Adrenal gland (tissue), 12 donors: ENCODE measurements around the gene ERC2. TPM values are rescaled to one million over a fixed set of nuclear protein-coding genes. Genes with fewer than 3 reads are reported as not detected.

Experiments
- DNase-seq, 7 donors: peaks; one replicate each; pipeline ENCODE4 v3.0.0-alpha.2; 2019 to 2020
- H3K27ac ChIP-seq, 5 donors: fragments of 200-600 bp; sonication (generic) in 4 of 5; 1 replicate in 3 of 5; 2 replicates in 2 of 5; pipeline versions ENCODE4 v1.5.1 to v1.8.0; 2016 to 2020; ENCODE audit warnings: mild to moderate bottlenecking in 1 of 5
- H3K27me3 ChIP-seq: fragments of 200-600 bp; 2 replicates; pipeline ENCODE4 v1.8.0; 2021
- H3K36me3 ChIP-seq, 2 donors: fragments of 200-600 bp; replicated peaks in 1 of 2; 1 replicate in 1 of 2; 2 replicates in 1 of 2; pipeline versions ENCODE4 v1.5.1 to v1.8.0; 2018 to 2022
- H3K4me1 ChIP-seq, 2 donors: fragments of 200-600 bp; replicated peaks in 1 of 2; 1 replicate in 1 of 2; 2 replicates in 1 of 2; pipeline versions ENCODE4 v1.5.1 to v1.8.0; 2018 to 2021
- H3K4me3 ChIP-seq, 4 donors: fragments of 200-600 bp; sonication (generic) in 3 of 4; one replicate each; pipeline ENCODE4 v1.5.1; 2016 to 2018
- H3K9me3 ChIP-seq, 3 donors: fragments of 200-600 bp; sonication (generic) in 1 of 3; replicated peaks in 1 of 3; 1 replicate in 2 of 3; 2 replicates in 1 of 3; pipeline versions ENCODE4 v1.5.1 to v1.8.0; 2016 to 2021
- POLR2A ChIP-seq, 2 donors: fragments of 450-650 bp; IDR thresholded peaks; one replicate each; pipeline ENCODE4 v1.6.1; 2017; ENCODE audit warnings: antibody characterized with exemption in 2 of 2, mild to moderate bottlenecking in 2 of 2, moderate library complexity in 1 of 2
- WGBS, 4 donors: extraction: QIAGEN DNeasy Blood & Tissue Kit in 2 of 4; methylation state at CpG; one replicate each; pipeline versions ENCODE4 v1.1.5 to v1.1.7; 2013 to 2017; 5-methylcytosine and 5-hydroxymethylcytosine counted together
- intact Hi-C, 2 donors: fragments of 100-400 bp; cut with DNase I; formaldehyde crosslinking; loops; one replicate each; pipeline versions ENCODE4 v1.14.1 to v1.15.0; 2022 to 2023
- polyA plus RNA-seq, 3 donors: library from polyadenylated mRNA; stranded (reverse); fragments of 200-250 nt in 2 of 3; fragments of 350-450 nt in 1 of 3; fragmentation: Illumina TruSeq in 1 of 3; extraction: RNeasy Lipid Tissue Mini Kit (QIAGEN cat#74804) in 1 of 3; gene quantifications; one replicate each; pipeline ENCODE4 v1.2.3, GENCODE V29; 2013 to 2014
- total RNA-seq, 9 donors: library from RNA; depleted of rRNA in 4 of 9; stranded (reverse); fragments of >200 nt in 4 of 9; fragments of 120-200 nt in 1 of 9; fragmentation: NEBNext Ultra II Directional in 1 of 9; extraction: Animal tissue kit (Norgen Biotek cat#: 25700) in 1 of 9; gene quantifications; one replicate each; pipeline versions ENCODE4 v1.1.0 to v1.2.4, GENCODE V29; 2013 to 2023
- TF ChIP-seq, protein P1 (sequence below), 6 experiments: fragments of 450-650 bp in 4 of 6; fragments of 200-600 bp in 2 of 6; sonication (generic) in 1 of 6; IDR thresholded peaks; 1 replicate in 5 of 6; 2 replicates in 1 of 6; pipeline versions ENCODE4 v1.5.1 to v1.8.0; 2016 to 2021; ENCODE audit warnings: antibody characterized with exemption in 6 of 6, mild to moderate bottlenecking in 2 of 6, moderate library complexity in 1 of 6
- donor health status: healthy with polysubstance abuse.
- donor health status: Bipolar disorder and iron deficiency.
- donor health status: DM: yes; HTN: yes; CAD: no.
- donor health status: DM: no; HTN: no; CAD: no.
- donor health status: DM: no; HTN: no; CAD: no.
- donor health status: DM: yes; HTN: yes; CAD: no.

The ERC2 gene
- total and polyA plus RNA-seq, 12 donors: 0.47 to 5.8 (median 1.5) TPM

DNA sequence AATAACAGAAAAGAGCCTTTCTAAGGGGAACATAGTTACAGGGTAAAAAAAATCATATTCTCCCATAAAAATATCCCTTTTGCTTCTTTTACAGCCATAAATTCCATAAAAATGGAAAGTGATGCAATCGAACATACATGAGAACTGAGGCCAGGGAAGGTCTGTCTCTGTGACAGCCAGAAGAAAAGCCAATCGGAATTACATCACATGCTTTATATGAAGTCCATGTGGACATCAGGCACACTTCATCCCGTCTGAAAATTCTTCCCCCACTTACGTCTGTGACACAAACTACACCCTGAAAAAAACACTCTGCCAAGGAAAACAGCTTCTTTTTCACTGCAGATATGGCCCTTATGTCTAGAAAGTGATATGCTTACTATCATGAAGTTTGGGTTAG is 323.5 kb downstream of the ERC2 start:
- WGBS, 4 donors: 66 to 69% (median 67%) methylated on average over 4 of the region's 4 CpGs
- no peak for DNase-seq
- Histone ChIP-seq H3K27ac (no peak overlapping the region), H3K4me1 (no peaks in the 10 kb centered on the region), H3K4me3 (no peak overlapping the region), H3K9me3 (no peaks in the 10 kb centered on the region), H3K27me3 (no peaks in the 10 kb centered on the region), H3K36me3 (no peaks in the 10 kb centered on the region)
- intact Hi-C loops: no loop called here
- TF ChIP-seq, protein P1, sequence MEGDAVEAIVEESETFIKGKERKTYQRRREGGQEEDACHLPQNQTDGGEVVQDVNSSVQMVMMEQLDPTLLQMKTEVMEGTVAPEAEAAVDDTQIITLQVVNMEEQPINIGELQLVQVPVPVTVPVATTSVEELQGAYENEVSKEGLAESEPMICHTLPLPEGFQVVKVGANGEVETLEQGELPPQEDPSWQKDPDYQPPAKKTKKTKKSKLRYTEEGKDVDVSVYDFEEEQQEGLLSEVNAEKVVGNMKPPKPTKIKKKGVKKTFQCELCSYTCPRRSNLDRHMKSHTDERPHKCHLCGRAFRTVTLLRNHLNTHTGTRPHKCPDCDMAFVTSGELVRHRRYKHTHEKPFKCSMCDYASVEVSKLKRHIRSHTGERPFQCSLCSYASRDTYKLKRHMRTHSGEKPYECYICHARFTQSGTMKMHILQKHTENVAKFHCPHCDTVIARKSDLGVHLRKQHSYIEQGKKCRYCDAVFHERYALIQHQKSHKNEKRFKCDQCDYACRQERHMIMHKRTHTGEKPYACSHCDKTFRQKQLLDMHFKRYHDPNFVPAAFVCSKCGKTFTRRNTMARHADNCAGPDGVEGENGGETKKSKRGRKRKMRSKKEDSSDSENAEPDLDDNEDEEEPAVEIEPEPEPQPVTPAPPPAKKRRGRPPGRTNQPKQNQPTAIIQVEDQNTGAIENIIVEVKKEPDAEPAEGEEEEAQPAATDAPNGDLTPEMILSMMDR (IDR thresholded peaks at IDR 0.05): no peak
- no peak for TF ChIP-seq POLR2A (IDR thresholded peaks at IDR 0.05)

DNA sequence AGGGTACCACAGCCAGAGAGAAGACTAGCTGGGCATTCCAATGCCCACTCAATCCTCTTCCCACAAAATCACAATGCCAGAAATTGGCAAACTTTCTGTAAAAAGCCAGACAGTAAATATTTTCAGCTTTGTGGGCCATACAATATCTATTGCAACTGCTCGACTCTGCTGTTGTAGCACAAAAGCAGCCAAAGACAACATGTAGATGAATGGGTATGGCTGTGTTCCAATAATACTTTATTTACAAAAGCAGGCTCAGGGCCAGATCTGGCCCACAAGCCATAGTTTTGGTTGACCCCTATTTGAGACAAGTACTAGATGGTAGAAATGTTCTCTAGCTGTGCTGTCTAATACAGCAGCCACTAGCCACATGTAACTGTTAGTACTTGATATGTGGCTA is 330.9 kb downstream of the ERC2 start:
- WGBS, 4 donors: 56 to 83% (median 68%) methylated on average over 1 of the region's 1 CpG
- H3K27me3 ChIP-seq: no peaks in the 10 kb centered on the region
- no peak overlapping the region for H3K4me3 ChIP-seq
- no peak overlapping the region for H3K27ac ChIP-seq
- TF ChIP-seq POLR2A (IDR thresholded peaks at IDR 0.05): no peak
- TF ChIP-seq, protein P1 (IDR thresholded peaks at IDR 0.05): no peak
- H3K36me3 ChIP-seq: no peaks in the 10 kb centered on the region
- no peak for DNase-seq
- intact Hi-C loops: no loop called here
- no peaks in the 10 kb centered on the region for H3K9me3 ChIP-seq
- no peaks in the 10 kb centered on the region for H3K4me1 ChIP-seq

DNA sequence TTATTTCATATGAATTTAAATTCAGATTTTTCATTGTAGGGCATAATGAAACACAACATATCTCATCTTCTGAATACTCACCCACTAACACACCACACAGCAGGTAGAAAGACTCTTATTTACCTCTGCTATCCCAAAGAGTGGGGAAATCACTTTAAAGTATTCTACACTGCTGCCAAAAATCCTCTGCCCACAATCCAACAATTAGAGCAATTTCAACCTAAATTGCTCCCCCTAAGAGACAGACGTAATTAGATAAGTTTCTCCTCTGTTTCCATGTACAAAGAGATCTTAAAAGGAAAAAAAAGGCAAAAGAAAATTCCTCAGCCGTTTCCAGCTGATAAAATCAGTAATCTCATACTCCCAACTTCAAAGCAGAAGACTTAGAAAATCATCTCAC is 331.8 kb downstream of the ERC2 start:
- WGBS, 4 donors: 30 to 56% (median 45%) methylated on average over 2 of the region's 2 CpGs
- Histone ChIP-seq H3K36me3 (no peaks in the 10 kb centered on the region), H3K9me3 (no peaks in the 10 kb centered on the region), H3K4me1 (peaks cover 0 to 6% of the 10 kb centered on the region in 2 donors), H3K27ac (no peak overlapping the region), H3K27me3 (no peaks in the 10 kb centered on the region), H3K4me3 (no peak overlapping the region)
- DNase-seq: no peak
- TF ChIP-seq POLR2A (IDR thresholded peaks at IDR 0.05): no peak
- TF ChIP-seq, protein P1 (IDR thresholded peaks at IDR 0.05): no peak
- intact Hi-C loops: no loop called here

DNA sequence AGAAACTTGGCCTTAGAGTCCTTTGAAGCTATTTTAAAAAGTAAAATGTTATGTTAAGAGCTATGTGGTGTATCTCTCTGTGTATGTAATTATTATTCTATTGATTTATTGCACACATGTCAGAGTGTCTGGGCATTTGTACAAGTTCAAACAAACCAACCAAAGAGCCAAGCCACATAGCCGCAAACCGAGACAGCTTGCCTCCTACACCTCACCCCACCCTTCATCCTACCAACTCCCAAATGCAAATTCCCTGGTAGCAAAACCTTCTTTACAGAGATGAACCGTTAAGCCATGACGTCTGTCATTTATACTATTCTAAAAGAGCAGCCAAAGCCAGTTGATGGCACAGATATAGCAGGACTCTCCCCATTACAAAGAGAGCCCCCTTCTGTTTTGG is 332.3 kb downstream of the ERC2 start:
- Histone ChIP-seq H3K27ac (no peak overlapping the region), H3K27me3 (no peaks in the 10 kb centered on the region), H3K9me3 (no peaks in the 10 kb centered on the region), H3K36me3 (no peaks in the 10 kb centered on the region), H3K4me3 (no peak overlapping the region), H3K4me1 (peaks cover 0 to 9% of the 10 kb centered on the region in 2 donors)
- intact Hi-C loops: no loop called here
- WGBS, 4 donors: 56 to 82% (median 76%) methylated on average over 4 of the region's 4 CpGs
- no peak for DNase-seq
- TF ChIP-seq, protein P1 (IDR thresholded peaks at IDR 0.05): no peak
- no peak for TF ChIP-seq POLR2A (IDR thresholded peaks at IDR 0.05)
